GM23338 (cell line): ENCODE data around the gene COBL. TPM values are rescaled to one million over a fixed set of nuclear protein-coding genes. Genes with fewer than 3 reads are reported as not detected.

ENCODE experiments used
- ATAC-seq: fragments of 200-7000 bp; cut with Tn5 transposase; 3 replicates; pipeline ENCODE4 v1.9.1; 2020
- DNase-seq: peaks from one replicate; pipeline ENCODE4 v3.0.0-alpha.2; 2015; ENCODE audit warnings: low spot score
- H2AFZ ChIP-seq: fragments of 200-600 bp; sonication (generic); 2 replicates; pipeline ENCODE4 v1.8.0; 2016; ENCODE audit warnings: antibody characterized with exemption, mild to moderate bottlenecking, moderate library complexity
- H3F3A ChIP-seq: fragments of 200-600 bp; sonication (generic); replicated peaks from 2 replicates; pipeline ENCODE4 v1.8.0; 2017; ENCODE audit warnings: antibody characterized with exemption, mixed run types, low read depth
- H3K27ac ChIP-seq: fragments of 200-600 bp; sonication (generic); 2 replicates; pipeline ENCODE4 v1.6.1; 2016; ENCODE audit warnings: low read depth
- H3K27me3 ChIP-seq: fragments of 200-600 bp; sonication (generic); 2 replicates; pipeline ENCODE4 v1.8.0; 2016; ENCODE audit warnings: mild to moderate bottlenecking, mixed run types, moderate library complexity; ENCODE audit not compliant: insufficient read depth
- H3K36me3 ChIP-seq: fragments of 200-600 bp; sonication (generic); 2 replicates; pipeline ENCODE4 v1.8.0; 2016; ENCODE audit warnings: mild to moderate bottlenecking; ENCODE audit not compliant: insufficient read depth
- H3K4me1 ChIP-seq: fragments of 200-600 bp; sonication (generic); 2 replicates; pipeline ENCODE4 v1.8.0; 2016; ENCODE audit warnings: mild to moderate bottlenecking, moderate library complexity; ENCODE audit not compliant: insufficient read depth
- H3K4me2 ChIP-seq: fragments of 200-600 bp; sonication (generic); 2 replicates; pipeline ENCODE4 v1.7.1; 2017; ENCODE audit warnings: mixed run types
- H3K4me3 ChIP-seq: fragments of 200-600 bp; sonication (generic); 2 replicates; pipeline ENCODE4 v1.6.1; 2016; ENCODE audit warnings: mixed run types
- H3K79me2 ChIP-seq: fragments of 200-600 bp; sonication (generic); replicated peaks from 2 replicates; pipeline ENCODE4 v1.8.0; 2017; ENCODE audit warnings: mild to moderate bottlenecking; ENCODE audit not compliant: insufficient read depth
- H3K9me2 ChIP-seq: fragments of 200-600 bp; sonication (generic); 2 replicates; pipeline ENCODE4 v1.8.0; 2017; ENCODE audit not compliant: insufficient read depth
- H4K20me1 ChIP-seq: fragments of 200-600 bp; sonication (generic); replicated peaks from 2 replicates; pipeline ENCODE4 v1.8.0; 2017; ENCODE audit warnings: mild to moderate bottlenecking; ENCODE audit not compliant: insufficient read depth
- H3K27ac Mint-ChIP-seq: 2 replicates; pipeline ENCODE4 v1.8.0; 2020; ENCODE audit warnings: inconsistent platforms, mild to moderate bottlenecking, moderate library complexity, mixed read lengths
- H3K27me3 Mint-ChIP-seq: 3 replicates; pipeline ENCODE4 v1.8.0; 2022; ENCODE audit warnings: low read depth, mild to moderate bottlenecking, moderate library complexity, mixed read lengths, inconsistent platforms; ENCODE audit not compliant: insufficient read depth, poor library complexity
- H3K36me3 Mint-ChIP-seq: 3 replicates; pipeline ENCODE4 v1.8.0; 2021; ENCODE audit warnings: low read depth, mild to moderate bottlenecking, inconsistent platforms, moderate library complexity, mixed read lengths
- H3K4me1 Mint-ChIP-seq: 3 replicates; pipeline ENCODE4 v1.8.0; 2020; ENCODE audit warnings: mild to moderate bottlenecking, inconsistent platforms, mixed read lengths
- H3K4me3 Mint-ChIP-seq: 3 replicates; pipeline ENCODE4 v1.8.0; 2021; ENCODE audit warnings: moderate library complexity, mild to moderate bottlenecking, inconsistent platforms, mixed read lengths
- H3K9me3 Mint-ChIP-seq: 3 replicates; pipeline ENCODE4 v1.8.0; 2020; ENCODE audit warnings: moderate library complexity, mild to moderate bottlenecking, inconsistent platforms, mixed read lengths
- CREB1 ChIP-seq: fragments of 250-450 bp; sonication (Bioruptor Pico); IDR thresholded peaks from 2 replicates; pipeline ENCODE4 v1.5.0; 2020; ENCODE audit warnings: low read depth, mild to moderate bottlenecking, moderate library complexity
- CTCF ChIP-seq, 2 experiments: fragments of 200-600 bp in 1 of 2; sonication (generic) in 1 of 2; conservative IDR thresholded peaks; 2 replicates each; pipeline versions ENCODE4 v1.5.1 to v1.6.1; 2016 to 2017; ENCODE audit warnings: antibody characterized with exemption in 2 of 2, low read depth in 2 of 2, mild to moderate bottlenecking in 2 of 2, moderate library complexity in 1 of 2
- ETS1 ChIP-seq: IDR thresholded peaks from 2 replicates; pipeline ENCODE4 v1.6.1; 2016; ENCODE audit warnings: antibody characterized with exemption
- EZH2 ChIP-seq: fragments of 200-600 bp; sonication (generic); IDR thresholded peaks from one replicate; pipeline ENCODE4 v1.8.0; 2017; ENCODE audit warnings: antibody characterized with exemption, mild to moderate bottlenecking, low read depth; ENCODE audit not compliant: unreplicated experiment
- REST ChIP-seq: IDR thresholded peaks from one replicate; pipeline ENCODE4 v1.6.1; 2018; ENCODE audit warnings: antibody characterized with exemption; ENCODE audit not compliant: unreplicated experiment
- ZNF331 ChIP-seq: fragments of 250-450 bp; sonication (Bioruptor Pico); IDR thresholded peaks from 2 replicates; pipeline ENCODE4 v1.5.0; 2020; ENCODE audit warnings: low read depth, mild to moderate bottlenecking, moderate library complexity
- polyA plus RNA-seq: library from polyadenylated mRNA; unstranded; fragments of >200 nt; fragmentation: Nextera tagmentation; extraction: Ambion mirVana; gene quantifications from 2 replicates; pipeline ENCODE4 v1.2.1, GENCODE V29; 2016
- total RNA-seq: library from RNA; depleted of rRNA; stranded (reverse); fragments of >200 nt; shearing (Covaris generic); gene quantifications from 2 replicates; pipeline ENCODE4 v1.2.3, GENCODE V29; 2014

COBL gene
- total and polyA plus RNA-seq, 2 experiments from 2014 or later = 18.3 to 51.9 TPM

GRCh38 chr7:51356849-51357516 is 40.4 kb upstream of the COBL start:
- Histone ChIP-seq H4K20me1 (no peaks in the 10 kb centered on the region), H3K79me2 (no peaks in the 10 kb centered on the region), H3K4me2 (no peak overlapping the region), H3K27me3 (no peaks in the 10 kb centered on the region), H3F3A (no peaks in the 10 kb centered on the region), H3K27ac (no peak overlapping the region), H2AFZ (no peak overlapping the region), H3K4me3 (no peak overlapping the region), H3K36me3 (no peaks in the 10 kb centered on the region), H3K9me2 (peaks cover 14% of the 10 kb centered on the region; the same call in 1 of the 2 replicates), H3K4me1 (peaks cover 5% of the 10 kb centered on the region; the same call in 1 of the 2 replicates)
- Mint-ChIP-seq H3K36me3 (no peaks in the 10 kb centered on the region), H3K27ac (no peak overlapping the region), H3K27me3 (peaks cover 9% of the 10 kb centered on the region), H3K9me3 (peaks cover 9% of the 10 kb centered on the region; the same call in 1 of the 3 replicates), H3K4me3 (no peak overlapping the region), H3K4me1 (peaks cover 13% of the 10 kb centered on the region)
- ATAC-seq (peak; percentile 24; the same call in 1 of the 3 replicates), DNase-seq (no peak)
- TF ChIP-seq ETS1 (no peak), EZH2 (no peak), ZNF331 (CRISPR knock-in tag) (no peak), CTCF (conservative IDR thresholded peaks at IDR 0.05; ENCODE audit: low read depth in 2 of 2) (0 out of 4 replicates have a peak, but pooled peaks of 1 of the 2 experiments have one; percentile 17)

GRCh38 chr7:51354897-51355296 is 38.3 kb upstream of the COBL start:
- peaks cover 4% of the 10 kb centered on the region; the same call in 1 of the 2 replicates for H3K9me2 ChIP-seq
- no peaks in the 10 kb centered on the region for H3K79me2 ChIP-seq
- ATAC-seq (peak; percentile 77), DNase-seq (peak; percentile 67)
- H3K36me3 ChIP-seq = no peaks in the 10 kb centered on the region
- no peak overlapping the region for H2AFZ ChIP-seq
- H3K27ac Mint-ChIP-seq = no peak overlapping the region
- H3K4me1 ChIP-seq = peaks cover 10% of the 10 kb centered on the region; the same call in 1 of the 2 replicates
- no peaks in the 10 kb centered on the region for H3F3A ChIP-seq
- no peak overlapping the region for H3K27ac ChIP-seq
- H4K20me1 ChIP-seq = no peaks in the 10 kb centered on the region
- no peaks in the 10 kb centered on the region for H3K36me3 Mint-ChIP-seq
- no peaks in the 10 kb centered on the region for H3K27me3 ChIP-seq
- H3K27me3 Mint-ChIP-seq = peaks cover 9% of the 10 kb centered on the region
- no peak overlapping the region for H3K4me3 ChIP-seq
- TF ChIP-seq CREB1 (CRISPR knock-in tag) (no peak), REST (no peak), ETS1 (no peak), CTCF (conservative IDR thresholded peaks at IDR 0.05; ENCODE audit: low read depth in 2 of 2) (peak; percentile 74 to 79)
- peaks cover 20% of the 10 kb centered on the region for H3K4me1 Mint-ChIP-seq
- H3K4me2 ChIP-seq = no peak overlapping the region
- no peak overlapping the region for H3K4me3 Mint-ChIP-seq
- peaks cover 9% of the 10 kb centered on the region; the same call in 1 of the 3 replicates for H3K9me3 Mint-ChIP-seq
